K562 (cell line): ENCODE measurements around the gene DOCK7. TPM values are rescaled to one million over a fixed set of nuclear protein-coding genes. Genes with fewer than 3 reads are reported as not detected.

ENCODE experiments used
- ASH1L ChIP-seq: fragments of 450-650 bp; IDR thresholded peaks from 2 replicates; pipeline ENCODE4 v1.6.1; 2018; ENCODE audit warnings: borderline replicate concordance, mild to moderate bottlenecking, low read depth; ENCODE audit not compliant: partially characterized antibody
- CHD1 ChIP-seq: fragments of 200-600 bp; sonication (generic); IDR thresholded peaks from one replicate; pipeline ENCODE4 v1.6.1; 2012; ENCODE audit warnings: mild to moderate bottlenecking, moderate library complexity, low read length, inconsistent platforms
- FOXP1 ChIP-seq: sonication (generic); formaldehyde crosslinking; IDR thresholded peaks from 2 replicates; pipeline ENCODE4 v1.8.0; 2022; ENCODE audit warnings: mild to moderate bottlenecking, missing genetic modification reagents
- HLTF ChIP-seq: fragments of 450-650 bp; IDR thresholded peaks from 2 replicates; pipeline ENCODE4 v1.6.1; 2016
- JUN ChIP-seq, 2 experiments: sonication (generic) in 1 of 2; formaldehyde crosslinking in 1 of 2; IDR thresholded peaks; 2 replicates each; pipeline versions ENCODE4 v1.6.1 to v1.8.0; 2012 to 2022; ENCODE audit warnings: borderline replicate concordance in 2 of 2, mild to moderate bottlenecking in 2 of 2, improper control_type of control experiment in 1 of 2, low read depth in 1 of 2, low read length in 1 of 2, missing genetic modification reagents in 1 of 2
- MAFF ChIP-seq: IDR thresholded peaks from 2 replicates; pipeline ENCODE4 v1.6.1; 2012; ENCODE audit warnings: low read length, improper control_type of control experiment
- SNIP1 ChIP-seq: fragments of 450-650 bp; IDR thresholded peaks from 2 replicates; pipeline ENCODE4 v1.7.1; 2017; ENCODE audit warnings: low read depth, mild to moderate bottlenecking
- TBL1XR1 ChIP-seq, 2 experiments: IDR thresholded peaks; 2 replicates each; pipeline ENCODE4 v1.6.1; 2012; ENCODE audit warnings: improper control_type of control experiment in 2 of 2, low read length in 2 of 2, mild to moderate bottlenecking in 1 of 2
- ZBTB1 ChIP-seq: sonication (generic); formaldehyde crosslinking; IDR thresholded peaks from 2 replicates; pipeline ENCODE4 v1.8.1; 2023; ENCODE audit warnings: missing genetic modification reagents, low read depth, mild to moderate bottlenecking, borderline replicate concordance
- ZC3H11A ChIP-seq: IDR thresholded peaks from 2 replicates; pipeline ENCODE4 v1.6.1; 2012; ENCODE audit warnings: low read depth, low read length, improper control_type of control experiment
- ZNF507 ChIP-seq: conservative IDR thresholded peaks from 2 replicates; pipeline ENCODE4 v1.6.1; 2017; ENCODE audit warnings: missing genetic modification characterization, missing compliant biosample characterization
- polyA plus RNA-seq, 8 experiments: library from polyadenylated mRNA; depleted of rRNA in 4 of 8; stranded (reverse) in 5 of 8; unstranded in 3 of 8; fragments of >200 nt; fragmentation: Nextera tagmentation in 2 of 8; fragmentation: Illumina TruSeq in 1 of 8; extraction: Ambion mirVana in 2 of 8; extraction: Trizol in 1 of 8; gene quantifications; 2 replicates each; pipeline versions ENCODE4 v1.2.1 to v1.2.3, GENCODE V29; 2011 to 2014; ENCODE audit warnings: inconsistent platforms in 1 of 8, missing spikeins in 1 of 8
- total RNA-seq, 7 experiments: library from RNA; depleted of rRNA in 6 of 7; stranded (reverse); fragments of >200 nt in 6 of 7; fragmentation: Illumina TruSeq in 2 of 7; extraction: Trizol in 2 of 7; gene quantifications; 2 replicates each; pipeline versions ENCODE4 v1.2.1 to v1.2.3, GENCODE V29; 2011 to 2021; ENCODE audit warnings: low replicate concordance in 1 of 7
- TF ChIP-seq, protein P1 (sequence below), 2 experiments: fragments of 450-650 bp; formaldehyde crosslinking in 1 of 2; IDR thresholded peaks; 2 replicates each; pipeline versions ENCODE4 v1.4.0 to v1.6.1; 2014 to 2020; ENCODE audit warnings: mild to moderate bottlenecking in 2 of 2, borderline replicate concordance in 1 of 2, low read depth in 1 of 2
- TF ChIP-seq, protein P2 (sequence below), 3 experiments: IDR thresholded peaks in 2 of 3; conservative IDR thresholded peaks in 1 of 3; 2 replicates each; pipeline ENCODE4 v1.5.1; 2011 to 2012; ENCODE audit warnings: low read length in 3 of 3, mild to moderate bottlenecking in 3 of 3, control low read depth in 2 of 3, improper control_type of control experiment in 1 of 3, inconsistent platforms in 1 of 3, low read depth in 1 of 3, mixed read lengths in 1 of 3, moderate library complexity in 1 of 3; ENCODE audit not compliant: insufficient read depth in 2 of 3
- TF ChIP-seq, protein P3 (sequence below), 2 experiments: IDR thresholded peaks; 2 replicates each; pipeline ENCODE4 v1.6.1; 2011; ENCODE audit warnings: borderline replicate concordance in 1 of 2, control low read depth in 1 of 2, low read depth in 1 of 2, low read length in 1 of 2, mild to moderate bottlenecking in 1 of 2, mixed read lengths in 1 of 2, moderate library complexity in 1 of 2; ENCODE audit not compliant: insufficient read depth in 1 of 2, insufficient read length in 1 of 2, poor library complexity in 1 of 2, severe bottlenecking in 1 of 2; ENCODE audit errors: extremely low read depth in 1 of 2

DOCK7 gene
- total and polyA plus RNA-seq, 9 of the 15 experiments (the other 6 are each of a cell fraction or from before 2014, with no cell fraction given): 4.9 to 35.1 (median 12.6) TPM

DNA sequence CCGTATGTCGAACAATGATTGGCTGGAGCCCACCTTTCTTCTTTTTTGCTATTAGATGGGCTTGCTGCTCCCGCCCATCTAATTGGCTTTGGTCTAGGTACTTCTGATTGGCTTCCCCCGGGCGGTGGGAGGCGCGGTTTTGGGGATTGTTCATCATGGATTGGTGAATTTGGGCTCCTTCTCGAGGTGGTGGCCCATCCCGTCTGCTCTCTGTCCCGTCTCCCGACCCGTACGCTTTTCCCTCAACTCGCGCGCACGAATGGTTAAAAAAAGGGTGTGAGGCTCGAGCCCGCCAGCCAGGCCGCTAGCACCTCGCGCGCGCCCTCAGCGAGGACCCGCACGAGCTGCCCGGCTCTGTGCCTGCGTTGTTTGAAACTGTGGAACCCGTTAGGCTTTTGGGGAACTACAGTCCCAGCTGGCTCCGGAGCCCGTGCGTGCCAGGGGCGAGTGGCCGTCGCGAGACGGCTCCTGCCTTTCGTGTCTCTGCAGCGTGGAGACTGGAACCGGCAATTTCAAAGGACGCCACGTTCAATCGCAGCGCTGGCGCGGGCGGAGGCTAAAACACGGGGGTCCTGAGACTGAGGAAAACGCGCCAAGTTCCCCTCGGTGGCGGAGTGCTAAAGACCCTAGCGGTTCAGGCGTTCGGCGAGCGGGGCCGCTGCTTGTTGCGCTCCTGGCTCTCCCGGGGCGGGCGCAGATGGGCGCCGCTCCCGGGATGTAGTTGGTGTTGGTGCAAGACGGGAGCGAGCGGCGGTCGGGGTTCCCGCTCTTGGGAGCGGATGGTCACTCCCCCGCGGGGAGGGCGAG lies 251.5 kb downstream of the DOCK7 start, which contains the start of gene USP1 (continued):
- TF ChIP-seq, protein P1, sequence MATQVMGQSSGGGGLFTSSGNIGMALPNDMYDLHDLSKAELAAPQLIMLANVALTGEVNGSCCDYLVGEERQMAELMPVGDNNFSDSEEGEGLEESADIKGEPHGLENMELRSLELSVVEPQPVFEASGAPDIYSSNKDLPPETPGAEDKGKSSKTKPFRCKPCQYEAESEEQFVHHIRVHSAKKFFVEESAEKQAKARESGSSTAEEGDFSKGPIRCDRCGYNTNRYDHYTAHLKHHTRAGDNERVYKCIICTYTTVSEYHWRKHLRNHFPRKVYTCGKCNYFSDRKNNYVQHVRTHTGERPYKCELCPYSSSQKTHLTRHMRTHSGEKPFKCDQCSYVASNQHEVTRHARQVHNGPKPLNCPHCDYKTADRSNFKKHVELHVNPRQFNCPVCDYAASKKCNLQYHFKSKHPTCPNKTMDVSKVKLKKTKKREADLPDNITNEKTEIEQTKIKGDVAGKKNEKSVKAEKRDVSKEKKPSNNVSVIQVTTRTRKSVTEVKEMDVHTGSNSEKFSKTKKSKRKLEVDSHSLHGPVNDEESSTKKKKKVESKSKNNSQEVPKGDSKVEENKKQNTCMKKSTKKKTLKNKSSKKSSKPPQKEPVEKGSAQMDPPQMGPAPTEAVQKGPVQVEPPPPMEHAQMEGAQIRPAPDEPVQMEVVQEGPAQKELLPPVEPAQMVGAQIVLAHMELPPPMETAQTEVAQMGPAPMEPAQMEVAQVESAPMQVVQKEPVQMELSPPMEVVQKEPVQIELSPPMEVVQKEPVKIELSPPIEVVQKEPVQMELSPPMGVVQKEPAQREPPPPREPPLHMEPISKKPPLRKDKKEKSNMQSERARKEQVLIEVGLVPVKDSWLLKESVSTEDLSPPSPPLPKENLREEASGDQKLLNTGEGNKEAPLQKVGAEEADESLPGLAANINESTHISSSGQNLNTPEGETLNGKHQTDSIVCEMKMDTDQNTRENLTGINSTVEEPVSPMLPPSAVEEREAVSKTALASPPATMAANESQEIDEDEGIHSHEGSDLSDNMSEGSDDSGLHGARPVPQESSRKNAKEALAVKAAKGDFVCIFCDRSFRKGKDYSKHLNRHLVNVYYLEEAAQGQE (IDR thresholded peaks at IDR 0.05; ENCODE audit: borderline replicate concordance): no peak
- TF ChIP-seq, protein P1 (CRISPR knock-in tag; IDR thresholded peaks at IDR 0.05; ENCODE audit: low read depth): peak; percentile 67
- TF ChIP-seq ZC3H11A (no peak), ZNF507 (tag) (no peak), SNIP1 (no peak), TBL1XR1 (IDR thresholded peaks at IDR 0.05; ENCODE audit: low read length in 2 of 2) (no peak), ASH1L (peak; percentile 92), JUN (IDR thresholded peaks at IDR 0.05; ENCODE audit: borderline replicate concordance, low read depth, low read length) (peak; percentile 52; the same call in 1 of the 2 replicates), JUN (CRISPR knock-in tag; IDR thresholded peaks at IDR 0.05; ENCODE audit: borderline replicate concordance) (no peak), MAFF (no peak), ZBTB1 (CRISPR knock-in tag) (no peak; the same call in 1 of the 2 replicates), CHD1 (no peak), FOXP1 (CRISPR knock-in tag) (no peak), HLTF (no peak)
- TF ChIP-seq, protein P2, sequence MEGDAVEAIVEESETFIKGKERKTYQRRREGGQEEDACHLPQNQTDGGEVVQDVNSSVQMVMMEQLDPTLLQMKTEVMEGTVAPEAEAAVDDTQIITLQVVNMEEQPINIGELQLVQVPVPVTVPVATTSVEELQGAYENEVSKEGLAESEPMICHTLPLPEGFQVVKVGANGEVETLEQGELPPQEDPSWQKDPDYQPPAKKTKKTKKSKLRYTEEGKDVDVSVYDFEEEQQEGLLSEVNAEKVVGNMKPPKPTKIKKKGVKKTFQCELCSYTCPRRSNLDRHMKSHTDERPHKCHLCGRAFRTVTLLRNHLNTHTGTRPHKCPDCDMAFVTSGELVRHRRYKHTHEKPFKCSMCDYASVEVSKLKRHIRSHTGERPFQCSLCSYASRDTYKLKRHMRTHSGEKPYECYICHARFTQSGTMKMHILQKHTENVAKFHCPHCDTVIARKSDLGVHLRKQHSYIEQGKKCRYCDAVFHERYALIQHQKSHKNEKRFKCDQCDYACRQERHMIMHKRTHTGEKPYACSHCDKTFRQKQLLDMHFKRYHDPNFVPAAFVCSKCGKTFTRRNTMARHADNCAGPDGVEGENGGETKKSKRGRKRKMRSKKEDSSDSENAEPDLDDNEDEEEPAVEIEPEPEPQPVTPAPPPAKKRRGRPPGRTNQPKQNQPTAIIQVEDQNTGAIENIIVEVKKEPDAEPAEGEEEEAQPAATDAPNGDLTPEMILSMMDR (IDR thresholded peaks at IDR 0.05 in 2 of 3, conservative IDR thresholded peaks at IDR 0.05 in 1 of 3; ENCODE audit: insufficient read depth in 2 of 3, low read depth in 1 of 3, low read length in 3 of 3): 0 out of 6 replicates have a peak, but pooled peaks of 1 of the 3 experiments have one; percentile 3
- TF ChIP-seq, protein P3, sequence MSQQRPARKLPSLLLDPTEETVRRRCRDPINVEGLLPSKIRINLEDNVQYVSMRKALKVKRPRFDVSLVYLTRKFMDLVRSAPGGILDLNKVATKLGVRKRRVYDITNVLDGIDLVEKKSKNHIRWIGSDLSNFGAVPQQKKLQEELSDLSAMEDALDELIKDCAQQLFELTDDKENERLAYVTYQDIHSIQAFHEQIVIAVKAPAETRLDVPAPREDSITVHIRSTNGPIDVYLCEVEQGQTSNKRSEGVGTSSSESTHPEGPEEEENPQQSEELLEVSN (IDR thresholded peaks at IDR 0.05; ENCODE audit: borderline replicate concordance in 1 of 2, extremely low read depth in 1 of 2, insufficient read depth in 1 of 2, insufficient read length in 1 of 2, low read depth in 1 of 2, low read length in 1 of 2, poor library complexity in 1 of 2, severe bottlenecking in 1 of 2): peak; percentile 71 to 83
